ENCODE results near the gene RABAC1.

- TF ChIP-seq CTCF (conservative IDR thresholded peaks at IDR 0.05; ENCODE audit: low read length) (no peak), EZH2phosphoT487 (IDR thresholded peaks at IDR 0.05; ENCODE audit: borderline replicate concordance, low read depth, low read length) (no peak)
Observed at GRCh38 chr19:41960973-41961372, 1.9 kb upstream of the RABAC1 start.

Measured in OCI-LY7 (cell line).